GM21723 (cell line): ENCODE data around the gene ZFYVE28.

ENCODE experiments used
- ATAC-seq: cut with Tn5 transposase; IDR thresholded peaks from one replicate; pipeline ENCODE4 v1.9.1; 2021; ENCODE audit warnings: mild to moderate bottlenecking, moderate library complexity; ENCODE audit not compliant: unreplicated experiment

The ZFYVE28 gene

DNA sequence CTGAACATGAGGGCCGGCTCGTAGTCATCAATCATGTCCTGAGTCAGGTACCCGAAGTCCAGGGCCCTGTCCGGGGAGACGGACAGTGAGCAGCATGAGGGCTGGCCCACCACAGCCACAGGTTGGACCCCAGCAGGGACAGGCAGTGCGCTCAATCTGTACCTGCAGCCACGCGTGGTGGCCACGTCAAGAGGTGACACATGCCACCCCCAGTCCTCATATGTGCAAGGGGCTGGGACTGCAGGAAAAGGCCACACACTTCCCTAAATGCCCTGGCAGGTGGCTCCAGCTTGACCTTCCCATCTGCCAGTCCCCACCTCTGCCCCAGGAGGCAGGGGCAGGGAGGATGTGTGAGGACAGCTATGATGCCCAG, 82.7 kb downstream of the ZFYVE28 start:
- ATAC-seq = no peak

GRCh38 chr4:2334826-2335728, 83.4 kb downstream of the ZFYVE28 start:
- ATAC-seq = no peak

GRCh38 chr4:2333916-2334644, 84.4 kb downstream of the ZFYVE28 start:
- no peak for ATAC-seq

DNA sequence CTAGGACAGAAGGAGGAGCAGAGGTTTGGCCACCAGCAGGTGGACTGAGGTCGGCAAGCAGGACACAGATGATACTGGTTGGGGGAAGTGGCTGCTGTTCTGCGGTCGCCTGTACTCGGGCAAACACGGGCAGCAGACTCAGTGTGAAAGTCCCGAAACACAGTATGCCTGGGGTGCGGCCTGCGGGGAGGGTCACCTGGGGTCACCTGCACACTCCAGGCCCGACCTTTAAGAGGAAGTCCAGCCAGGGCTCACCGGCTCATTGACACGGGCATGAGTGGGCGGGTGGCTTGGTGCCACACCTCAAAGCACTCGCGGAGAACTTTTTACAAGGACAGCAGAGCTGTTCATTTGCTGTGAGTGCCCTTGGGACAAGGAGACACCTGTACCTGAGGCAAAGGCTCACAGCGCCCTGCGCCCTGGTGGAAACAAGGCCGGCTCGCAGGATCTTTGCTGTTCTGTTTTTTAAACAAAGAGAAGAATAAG, 85.0 kb downstream of the ZFYVE28 start:
- no peak for ATAC-seq

DNA sequence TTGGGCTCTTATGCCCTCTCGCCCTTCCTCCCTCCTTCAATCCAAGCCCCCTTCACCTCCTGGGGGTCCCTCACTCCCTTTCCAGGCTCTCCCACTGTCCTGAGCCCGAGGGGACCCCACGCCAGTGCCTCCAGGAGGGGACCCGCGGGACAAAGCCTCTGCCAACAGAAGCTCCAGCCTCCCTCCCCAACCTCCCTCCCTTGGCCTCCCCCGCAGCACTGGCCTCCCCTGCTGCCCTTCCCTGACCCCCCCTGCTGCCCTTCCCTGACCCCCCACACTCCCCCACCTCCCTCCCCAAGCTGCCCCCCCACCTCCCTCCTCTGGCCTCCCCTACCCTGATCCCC, 85.5 kb downstream of the ZFYVE28 start:
- no peak for ATAC-seq

DNA sequence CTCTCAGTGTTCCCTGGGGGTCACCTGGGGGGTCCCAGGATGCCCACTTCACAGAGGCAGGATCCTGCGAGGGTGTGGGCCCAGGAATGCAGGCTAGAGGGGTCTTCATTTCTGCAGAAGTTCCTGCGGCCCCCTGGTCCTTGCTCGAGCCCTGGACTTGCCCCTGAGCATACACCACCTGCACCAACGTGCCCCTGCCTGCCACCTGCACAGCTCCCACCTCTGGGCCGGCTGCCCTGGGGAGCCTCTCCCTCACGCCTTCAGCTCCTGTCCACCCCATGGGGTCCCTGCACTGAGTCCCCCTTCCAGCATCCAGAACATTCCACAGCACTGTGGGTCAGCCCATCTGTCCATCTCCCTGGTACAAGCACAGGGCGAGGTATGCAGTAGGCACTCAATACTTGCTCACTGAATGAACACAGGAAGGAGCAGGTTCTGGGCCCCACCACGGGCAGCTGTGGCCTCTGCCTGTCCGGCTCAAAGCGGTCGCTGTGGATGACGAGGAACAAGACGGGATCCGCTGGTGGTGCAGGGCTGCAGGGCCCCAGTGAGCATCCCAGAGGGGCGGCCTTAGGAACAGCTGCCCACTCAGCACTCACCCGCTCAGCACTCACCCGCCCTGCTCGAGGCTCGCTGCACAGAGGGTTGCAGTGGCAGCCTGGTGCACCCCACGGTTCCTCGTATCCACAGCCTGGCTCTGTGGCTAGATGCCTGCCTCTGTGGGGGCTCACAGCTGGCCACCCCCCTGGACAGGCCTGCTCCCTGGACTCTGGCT, 86.1 kb downstream of the ZFYVE28 start:
- no peak for ATAC-seq

DNA sequence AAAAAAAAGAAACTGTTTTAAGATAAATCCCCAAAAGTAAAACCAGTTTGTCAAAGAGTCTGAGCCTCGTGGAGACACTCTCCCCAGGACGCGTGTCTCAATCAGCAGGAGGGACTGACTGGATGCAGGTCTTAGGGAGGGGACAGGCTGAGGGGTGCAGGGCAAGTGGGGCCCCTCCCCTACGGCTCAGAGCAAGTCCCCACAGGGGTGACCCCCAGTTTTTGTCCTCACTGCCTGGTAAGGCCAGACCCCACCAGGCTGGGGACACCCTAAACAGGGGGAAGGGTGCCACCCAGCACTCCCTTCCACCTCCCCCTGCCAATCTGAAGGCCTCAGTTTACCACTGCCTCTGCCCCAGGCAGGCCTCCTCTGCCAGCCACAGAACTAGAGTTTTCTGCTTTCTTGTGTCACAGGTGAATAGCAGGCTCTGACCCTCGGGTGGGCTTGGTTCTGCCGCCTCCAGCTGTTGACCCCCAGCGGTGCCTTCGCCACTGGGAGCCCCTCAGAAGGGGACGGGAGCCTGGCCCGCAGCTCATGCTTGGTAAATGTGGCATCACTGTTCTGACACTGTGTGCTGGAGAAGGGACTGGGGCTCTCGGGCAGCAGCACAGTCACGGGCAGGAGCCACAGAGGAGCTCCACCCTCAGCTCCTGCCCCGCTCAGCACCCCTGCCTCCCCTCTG, 86.8 kb downstream of the ZFYVE28 start:
- ATAC-seq = no peak

DNA sequence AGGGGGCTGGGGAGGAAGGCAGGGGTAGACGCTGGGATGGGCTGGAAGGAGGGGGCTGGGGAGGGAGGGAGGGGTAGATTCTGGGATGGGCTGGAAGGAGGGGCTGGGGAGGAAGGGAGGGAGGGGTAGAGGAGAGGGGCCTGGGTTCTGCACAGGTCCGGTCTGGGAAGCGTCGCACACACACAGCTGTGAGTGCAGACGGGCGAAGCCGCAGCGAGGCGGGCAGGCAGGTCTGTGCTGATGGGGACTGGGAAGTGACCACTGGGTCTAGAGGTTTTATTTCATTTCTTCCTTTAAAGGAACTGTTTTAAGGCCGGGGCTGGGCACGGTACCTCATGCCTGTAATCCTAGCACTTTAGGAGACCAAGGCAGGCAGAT, 87.4 kb downstream of the ZFYVE28 start:
- no peak for ATAC-seq

DNA sequence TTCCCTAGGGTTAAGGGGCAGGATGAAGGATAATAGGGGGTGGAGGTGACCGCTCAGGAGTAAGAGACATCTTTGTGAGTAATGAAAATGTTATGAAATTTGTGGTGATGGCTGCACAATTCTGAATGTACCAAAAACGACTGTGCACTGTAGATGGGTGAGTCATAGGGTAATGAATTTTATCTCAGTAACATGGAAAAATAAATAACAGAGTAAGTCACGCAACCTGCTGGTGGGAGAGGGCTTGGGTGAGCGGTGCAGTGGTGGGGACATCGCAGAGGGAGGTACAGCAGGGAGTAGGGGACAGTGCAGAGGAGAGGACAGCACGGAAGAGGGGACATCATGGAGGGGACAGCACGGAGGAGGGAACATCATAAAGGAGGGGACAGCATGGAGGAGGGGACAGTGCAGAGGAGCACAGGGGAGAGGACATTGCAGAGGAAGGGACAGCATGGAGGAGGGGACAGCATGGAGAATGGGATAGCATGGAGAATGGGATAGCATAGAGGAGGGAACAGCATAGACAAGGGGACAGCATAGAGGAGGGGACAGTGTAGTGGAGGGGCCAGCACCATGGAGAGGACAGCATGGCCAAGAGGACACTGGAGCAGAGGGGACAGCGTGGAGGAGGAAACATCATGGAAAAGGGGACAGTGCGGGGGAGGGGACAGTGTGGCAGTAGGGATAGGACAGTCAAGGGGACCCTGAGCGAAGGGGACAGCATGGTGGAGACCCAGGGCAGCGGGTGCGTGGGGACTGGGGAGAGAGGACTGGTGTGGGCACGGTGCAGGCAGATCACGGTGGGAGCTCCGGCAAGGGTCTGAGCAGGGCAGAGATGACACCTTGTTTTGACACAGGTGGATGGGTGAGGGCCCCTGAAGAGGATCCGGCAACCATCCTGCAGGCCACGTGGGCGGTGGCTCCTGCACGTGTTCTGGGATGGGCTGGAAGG, 88.1 kb downstream of the ZFYVE28 start:
- ATAC-seq = no peak

- ATAC-seq = no peak
These were observed 90.9 kb downstream of the ZFYVE28 start for GRCh38 chr4:2327579-2327978.

- no peak for ATAC-seq
These were observed 93.6 kb downstream of the ZFYVE28 start for GRCh38 chr4:2324891-2325290.

DNA sequence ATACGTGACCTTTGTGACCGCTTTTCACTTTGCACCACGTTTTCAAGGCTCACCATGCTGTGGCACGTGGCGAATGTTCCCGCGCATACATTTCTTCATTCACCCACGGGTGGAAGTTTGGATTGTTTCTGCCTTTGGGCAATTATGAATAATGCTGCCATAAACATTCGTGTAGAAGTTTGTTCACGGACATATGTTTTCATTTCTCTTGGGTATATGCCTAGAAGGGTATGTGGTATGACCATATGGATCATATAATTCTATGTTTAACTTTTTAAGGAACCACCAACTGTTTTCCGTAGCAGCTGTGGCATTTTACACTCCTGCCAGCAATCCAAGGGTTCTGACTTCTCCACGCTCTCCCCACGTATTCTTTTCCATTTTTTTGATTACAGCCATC, 95.6 kb downstream of the ZFYVE28 start:
- no peak for ATAC-seq

DNA sequence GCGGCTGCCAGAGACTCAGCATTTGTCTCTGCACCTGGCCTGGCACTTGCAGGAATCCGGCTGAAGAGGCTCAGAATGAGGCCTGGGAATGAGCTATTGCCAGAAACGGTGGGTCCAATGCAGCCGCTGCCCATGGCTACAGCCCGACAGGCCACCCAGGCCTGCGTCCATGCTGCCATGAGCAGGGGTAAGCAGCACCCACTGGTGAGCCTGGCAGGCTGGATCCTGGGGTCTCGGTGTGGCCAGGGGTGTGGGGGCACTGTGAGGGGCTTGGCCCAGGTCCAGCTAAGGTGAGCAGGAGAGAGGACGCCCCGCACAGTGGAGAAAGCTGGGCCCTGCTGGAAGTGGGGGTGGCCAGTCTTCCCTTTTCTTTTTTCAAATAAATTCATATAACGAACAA, 96.2 kb downstream of the ZFYVE28 start:
- ATAC-seq = no peak

- ATAC-seq = no peak
These were observed 96.9 kb downstream of the ZFYVE28 start for GRCh38 chr4:2321279-2322196.

DNA sequence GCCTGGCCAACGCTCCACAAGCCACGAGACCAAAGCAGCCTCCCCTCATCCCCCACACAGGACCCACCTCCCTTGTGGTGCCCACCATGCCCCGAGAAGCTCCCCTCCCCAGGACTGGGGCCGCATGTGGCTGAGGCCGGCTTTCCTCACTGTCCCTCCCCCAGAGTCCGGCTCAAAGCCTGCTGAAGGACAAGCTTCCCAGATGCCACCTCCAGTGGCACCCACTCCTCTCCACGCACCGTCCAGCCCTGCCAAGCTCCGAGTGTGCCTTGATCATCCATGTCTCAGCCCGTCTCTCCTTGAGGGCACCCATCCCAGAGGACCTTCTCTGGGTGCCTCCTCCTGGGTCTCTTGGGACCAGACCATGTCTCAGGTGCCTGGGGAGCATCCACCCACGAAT, 97.7 kb downstream of the ZFYVE28 start:
- ATAC-seq = no peak

GRCh38 chr4:2320152-2320551, 98.3 kb downstream of the ZFYVE28 start:
- no peak for ATAC-seq

DNA sequence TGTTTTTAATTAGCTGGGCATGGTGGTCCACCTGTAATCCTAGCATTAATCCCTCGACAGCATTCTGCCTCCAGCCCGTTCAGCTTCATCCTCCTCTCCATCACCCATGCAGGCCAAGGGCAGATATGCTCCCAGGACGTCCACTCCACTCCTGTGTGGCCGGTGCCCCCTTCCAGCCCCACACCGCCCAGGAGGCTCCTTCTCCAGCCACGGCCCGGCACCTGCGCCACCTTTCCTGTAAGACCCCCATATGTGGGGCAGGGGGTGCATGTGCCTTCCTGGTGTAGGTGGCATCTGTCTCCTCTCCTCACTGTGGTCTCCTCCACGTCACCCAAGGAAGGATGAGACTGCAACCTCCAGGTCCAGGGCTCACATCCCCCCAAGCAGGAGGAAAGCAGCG, 99.6 kb downstream of the ZFYVE28 start:
- no peak for ATAC-seq

DNA sequence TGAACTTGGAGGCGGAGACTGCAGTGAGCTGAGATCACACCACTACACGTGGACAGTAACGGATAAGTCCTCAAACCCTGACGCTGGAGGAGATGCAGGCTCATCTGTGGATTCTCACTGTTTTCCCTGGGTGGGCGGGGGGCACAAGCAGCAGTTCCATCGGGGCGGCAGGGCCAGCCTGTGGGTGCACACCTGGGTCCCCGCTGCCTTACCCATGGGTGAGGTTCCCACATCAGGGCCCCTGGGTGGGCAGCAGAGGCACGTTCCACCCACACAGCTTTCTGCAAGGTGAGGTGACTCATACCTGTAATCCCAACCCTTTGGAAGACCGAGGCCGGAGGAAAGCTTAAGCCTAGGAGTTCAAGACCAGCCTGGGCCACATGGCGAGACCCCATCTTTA, 100.0 kb downstream of the ZFYVE28 start:
- no peak for ATAC-seq

GRCh38 chr4:2313366-2313765, 105.1 kb downstream of the ZFYVE28 start:
- no peak for ATAC-seq
